HEK293 (cell line): ENCODE data around the gene ZNF471.

Source experiments
- CTCF ChIA-PET: fragments of 350-600 bp; formaldehyde crosslinking; extraction: SDS; loops from one replicate; lab custom pipeline; 2021; ENCODE audit warnings: antibody characterized with exemption; lab: Yijun Ruan, JAX
- POLR2A ChIA-PET: fragments of 300-600 bp; formaldehyde crosslinking; extraction: SDS; loops from one replicate; lab custom pipeline; 2020; ENCODE audit warnings: antibody characterized with exemption, inconsistent platforms; lab: Yijun Ruan, JAX
- H3K27ac ChIP-seq: fragments of 200-500 bp; sonication (Bioruptor generic); 2 replicates; pipeline ENCODE4 v1.5.1; 2014; ENCODE audit warnings: low read depth, low read length, control low read depth, inconsistent platforms; ENCODE audit errors: extremely low read depth
- H3K36me3 ChIP-seq, 2 experiments: fragments of 200-500 bp in 1 of 2; sonication (Bioruptor generic) in 1 of 2; 1 replicate in 1 of 2; 2 replicates in 1 of 2; pipeline ENCODE4 v1.5.1; 2014 to 2017; ENCODE audit warnings: inconsistent platforms in 2 of 2, low read length in 2 of 2; ENCODE audit not compliant: control insufficient read depth in 2 of 2, insufficient read depth in 1 of 2
- H3K4me1 ChIP-seq: fragments of 200-500 bp; sonication (Bioruptor generic); 2 replicates; pipeline ENCODE4 v1.5.1; 2014; ENCODE audit warnings: mild to moderate bottlenecking, low read length, inconsistent platforms; ENCODE audit not compliant: control insufficient read depth, insufficient read depth
- H3K4me3 ChIP-seq: 2 replicates; pipeline ENCODE4 v1.5.1; 2011; ENCODE audit warnings: low read depth, mild to moderate bottlenecking, control low read depth, low read length, moderate library complexity
- H3K9me3 ChIP-seq: fragments of 200-500 bp; sonication (Bioruptor generic); 2 replicates; pipeline ENCODE4 v1.5.1; 2014; ENCODE audit warnings: low read depth, low read length, inconsistent platforms; ENCODE audit not compliant: control insufficient read depth, insufficient read depth
- BCL6B ChIP-seq: fragments of 450-650 bp; formaldehyde crosslinking; IDR thresholded peaks from 2 replicates; pipeline ENCODE4 v1.5.1; 2017; ENCODE audit warnings: missing biosample characterization, missing genetic modification characterization
- KLF8 ChIP-seq: fragments of 450-650 bp; formaldehyde crosslinking; IDR thresholded peaks from 2 replicates; pipeline ENCODE4 v1.5.1; 2016; ENCODE audit warnings: missing biosample characterization, missing genetic modification characterization
- SETDB1 ChIP-seq: IDR thresholded peaks from one replicate; pipeline ENCODE4 v1.6.1; 2017; ENCODE audit warnings: mild to moderate bottlenecking, low read length, moderate library complexity, mixed read lengths; ENCODE audit not compliant: insufficient read length
- TRIM28 ChIP-seq: IDR thresholded peaks from 2 replicates; pipeline ENCODE4 v1.6.1; 2011; ENCODE audit warnings: low read length, control low read depth, borderline replicate concordance
- YY1 ChIP-seq: fragments of 450-650 bp; formaldehyde crosslinking; IDR thresholded peaks from 2 replicates; pipeline ENCODE4 v1.5.1; 2018; ENCODE audit warnings: missing biosample characterization, missing genetic modification characterization
- ZNF274 ChIP-seq, 2 experiments: fragments of 200-500 bp in 1 of 2; fragments of 450-650 bp in 1 of 2; sonication (Bioruptor generic) in 1 of 2; formaldehyde crosslinking in 1 of 2; IDR thresholded peaks; 2 replicates each; pipeline versions ENCODE4 v1.5.1 to v1.6.1; 2014 to 2016; ENCODE audit warnings: borderline replicate concordance in 1 of 2, inconsistent platforms in 1 of 2, low read length in 1 of 2, missing biosample characterization in 1 of 2, missing genetic modification characterization in 1 of 2
- ZNF416 ChIP-seq: fragments of 450-650 bp; formaldehyde crosslinking; IDR thresholded peaks from 2 replicates; pipeline ENCODE4 v1.5.1; 2016; ENCODE audit warnings: missing biosample characterization, missing genetic modification characterization
- ZNF621 ChIP-seq: fragments of 450-650 bp; formaldehyde crosslinking; IDR thresholded peaks from 2 replicates; pipeline ENCODE4 v1.5.1; 2017; ENCODE audit warnings: missing biosample characterization, missing genetic modification characterization
- ZNF692 ChIP-seq: fragments of 450-650 bp; formaldehyde crosslinking; IDR thresholded peaks from 2 replicates; pipeline ENCODE4 v1.5.1; 2016; ENCODE audit warnings: missing biosample characterization, missing genetic modification characterization
- ZNF792 ChIP-seq: fragments of 450-650 bp; formaldehyde crosslinking; IDR thresholded peaks from 2 replicates; pipeline ENCODE4 v1.5.1; 2016; ENCODE audit warnings: missing biosample characterization, missing genetic modification characterization
- ZSCAN30 ChIP-seq: fragments of 450-650 bp; IDR thresholded peaks from 2 replicates; pipeline ENCODE4 v1.5.1; 2018; ENCODE audit warnings: missing biosample characterization, mild to moderate bottlenecking, missing genetic modification characterization, moderate library complexity

Gene ZNF471

GRCh38 chr19:56573914-56574313 is 66.3 kb downstream of the ZNF471 start (continued):
- TF ChIP-seq ZSCAN30 (tag by site-specific recombination): no peak
- TF ChIP-seq ZNF416 (tag by site-specific recombination): no peak
- no peak for TF ChIP-seq ZNF692 (tag by site-specific recombination)

GRCh38 chr19:56577719-56578602 is 70.3 kb downstream of the ZNF471 start:
- Histone ChIP-seq H3K9me3 (peaks cover 4% of the 10 kb centered on the region), H3K4me3 (no peak overlapping the region), H3K36me3 (peaks cover 21 to 26% of the 10 kb centered on the region in 2 experiments), H3K27ac (no peak overlapping the region), H3K4me1 (no peaks in the 10 kb centered on the region)
- ChIA-PET CTCF (no interaction called here), POLR2A (interaction anchor here (0.6 kb wide), 1 partner anchor 200 kb away, joined by 3 read pairs; no protein-coding TSS in a partner anchor)
- TF ChIP-seq BCL6B: no peak
- peak; percentile 86 for TF ChIP-seq ZNF274 (IDR thresholded peaks at IDR 0.05; ENCODE audit: low read length)
- TF ChIP-seq ZNF274 (tag by site-specific recombination; IDR thresholded peaks at IDR 0.05; ENCODE audit: borderline replicate concordance): peak; percentile 92; the same call in 1 of the 2 replicates
- no peak for TF ChIP-seq ZNF621
- TF ChIP-seq TRIM28: peak; percentile 91; the same call in 1 of the 2 replicates
- peak; percentile 95 for TF ChIP-seq SETDB1
- TF ChIP-seq YY1: no peak
- no peak for TF ChIP-seq KLF8
- no peak for TF ChIP-seq ZNF792 (tag by site-specific recombination)
